Karpas-422 (cell line): ENCODE results near the gene ACOT7. TPM values are rescaled to one million over a fixed set of nuclear protein-coding genes. Genes with fewer than 3 reads are reported as not detected.

Source experiments
- DNase-seq: peaks from one replicate; pipeline ENCODE4 v3.0.0-alpha.2; 2015
- H2AFZ ChIP-seq: fragments of 200-600 bp; sonication (generic); 2 replicates; pipeline ENCODE4 v1.6.1; 2014; ENCODE audit warnings: antibody characterized with exemption, low read length, mixed read lengths
- H3K27ac ChIP-seq: fragments of 200-600 bp; sonication (generic); 2 replicates; pipeline ENCODE4 v1.5.1; 2014; ENCODE audit warnings: mild to moderate bottlenecking, low read length, moderate library complexity
- H3K27me3 ChIP-seq: fragments of 200-600 bp; sonication (generic); 2 replicates; pipeline ENCODE4 v1.6.1; 2014; ENCODE audit warnings: low read length, mixed read lengths
- H3K36me3 ChIP-seq: fragments of 200-600 bp; sonication (generic); 2 replicates; pipeline ENCODE4 v1.6.1; 2014; ENCODE audit warnings: low read length, mixed read lengths; ENCODE audit not compliant: insufficient read depth
- H3K4me1 ChIP-seq: fragments of 200-600 bp; sonication (generic); 2 replicates; pipeline ENCODE4 v1.6.1; 2014; ENCODE audit warnings: mild to moderate bottlenecking, low read length, mixed read lengths
- H3K4me2 ChIP-seq: fragments of 200-600 bp; sonication (generic); 2 replicates; pipeline ENCODE4 v1.6.1; 2014; ENCODE audit warnings: low read length, low read depth, mild to moderate bottlenecking; ENCODE audit not compliant: poor library complexity, severe bottlenecking
- H3K4me3 ChIP-seq: fragments of 200-600 bp; sonication (generic); 2 replicates; pipeline ENCODE4 v1.5.1; 2014; ENCODE audit warnings: mild to moderate bottlenecking, antibody characterized with exemption, low read length, mixed read lengths
- H3K79me2 ChIP-seq: fragments of 200-600 bp; sonication (generic); 2 replicates; pipeline ENCODE4 v1.6.1; 2014; ENCODE audit warnings: mild to moderate bottlenecking, low read length, mixed read lengths
- H3K9ac ChIP-seq: fragments of 200-600 bp; sonication (generic); 2 replicates; pipeline ENCODE4 v1.6.0; 2014; ENCODE audit warnings: low read length
- H3K9me2 ChIP-seq: fragments of 200-600 bp; sonication (generic), shearing (Covaris generic); replicated peaks from 2 replicates; pipeline ENCODE4 v1.6.0; 2014; ENCODE audit warnings: mild to moderate bottlenecking, low read length, moderate library complexity; ENCODE audit not compliant: insufficient read depth
- H3K9me3 ChIP-seq: fragments of 300-700, 200-600 bp; sonication (generic); 2 replicates; pipeline ENCODE4 v1.6.1; 2014; ENCODE audit warnings: low read length, mixed read lengths
- H4K20me1 ChIP-seq: fragments of 200-600 bp; sonication (generic); 2 replicates; pipeline ENCODE4 v1.6.1; 2014; ENCODE audit warnings: mild to moderate bottlenecking, antibody characterized with exemption, low read length, low read depth; ENCODE audit not compliant: insufficient read depth
- total RNA-seq: library from RNA; depleted of rRNA; stranded (reverse); fragments of >200 nt; shearing (Covaris generic); gene quantifications from 2 replicates; pipeline ENCODE4 v1.2.3, GENCODE V29; 2014; ENCODE audit warnings: low replicate concordance

ACOT7 gene
- total RNA-seq, 1 experiment from 2014 or later, result 11.8 TPM

- Histone ChIP-seq H3K27ac (no peak overlapping the region), H3K4me3 (no peak overlapping the region), H3K79me2 (no peaks in the 10 kb centered on the region), H3K4me1 (peaks cover under 1% of the 10 kb centered on the region), H3K9me2 (no peaks in the 10 kb centered on the region), H3K9ac (no peak overlapping the region), H3K36me3 (no peaks in the 10 kb centered on the region), H3K27me3 (no peaks in the 10 kb centered on the region), H3K9me3 (no peaks in the 10 kb centered on the region), H3K4me2 (no peak overlapping the region), H4K20me1 (no peaks in the 10 kb centered on the region), H2AFZ (no peak overlapping the region)
- DNase-seq, result no peak
Measured at GRCh38 chr1:6279613-6280383, 113.8 kb downstream of the ACOT7 start.

DNA sequence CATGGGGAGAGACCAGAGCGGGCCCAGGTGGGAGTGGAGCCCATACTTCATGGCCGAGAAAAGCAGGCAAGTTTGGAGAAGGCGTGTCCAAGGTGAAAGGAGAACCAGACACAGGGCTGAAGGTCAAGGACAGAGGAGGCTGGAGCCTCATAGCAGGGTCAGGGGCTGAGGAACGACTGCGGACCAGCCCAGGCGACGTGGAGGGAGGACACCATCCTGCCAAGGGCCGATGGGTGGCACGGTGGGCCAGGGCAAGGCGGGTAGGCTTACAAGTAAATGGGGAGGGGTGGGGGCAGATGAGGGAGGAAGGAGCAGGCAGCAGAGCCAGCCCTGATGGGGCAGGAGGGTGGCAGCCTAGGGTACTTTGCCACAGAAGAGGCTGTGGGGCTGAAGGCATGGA, 114.5 kb downstream of the ACOT7 start:
- H3K4me3 ChIP-seq, result no peak overlapping the region
- no peaks in the 10 kb centered on the region for H3K36me3 ChIP-seq
- no peaks in the 10 kb centered on the region for H3K79me2 ChIP-seq
- H2AFZ ChIP-seq, result no peak overlapping the region
- H4K20me1 ChIP-seq, result no peaks in the 10 kb centered on the region
- H3K9me2 ChIP-seq, result no peaks in the 10 kb centered on the region
- no peaks in the 10 kb centered on the region for H3K27me3 ChIP-seq
- no peak overlapping the region for H3K4me2 ChIP-seq
- DNase-seq, result no peak
- no peaks in the 10 kb centered on the region for H3K4me1 ChIP-seq
- H3K27ac ChIP-seq, result no peak overlapping the region
- no peaks in the 10 kb centered on the region for H3K9me3 ChIP-seq
- H3K9ac ChIP-seq, result no peak overlapping the region

- Histone ChIP-seq H3K36me3 (no peaks in the 10 kb centered on the region), H3K4me3 (no peak overlapping the region)
Measured at GRCh38 chr1:6278263-6278662, 115.3 kb downstream of the ACOT7 start.

DNA sequence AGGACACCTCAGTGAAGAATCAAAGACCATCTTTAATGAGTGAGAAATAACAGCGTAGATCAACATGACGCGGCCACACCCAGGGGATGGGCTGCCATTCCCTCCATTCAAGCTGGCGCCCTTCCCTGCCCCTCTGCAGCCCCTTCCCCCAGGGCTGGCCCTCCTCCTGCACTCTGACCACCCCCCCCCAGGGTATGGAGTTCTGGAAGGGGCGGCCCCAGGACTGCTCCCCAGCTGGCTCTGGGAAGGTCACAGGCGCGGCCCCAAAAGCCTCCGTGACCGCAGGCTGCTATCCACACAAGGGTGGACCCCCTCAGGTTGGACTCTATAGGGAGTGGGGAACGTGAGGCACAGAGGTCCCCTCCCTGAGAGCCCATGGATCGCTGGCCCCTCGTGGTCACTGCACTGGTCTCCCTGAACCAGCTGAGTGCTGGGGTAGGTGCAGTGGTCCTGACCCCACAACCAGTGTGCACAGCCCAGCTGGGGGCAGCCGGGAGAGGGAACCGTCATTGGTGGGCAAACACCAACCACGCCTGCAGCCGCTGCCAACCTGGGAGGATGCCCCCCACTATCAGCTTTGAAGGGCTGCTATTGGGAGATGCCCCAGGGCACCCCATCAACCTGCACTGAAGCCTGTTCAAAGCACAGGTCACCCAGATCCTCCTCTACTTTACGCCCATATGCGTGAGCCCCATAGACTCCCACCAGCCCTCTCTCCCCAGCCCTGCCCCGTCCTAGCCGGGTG, 116.6 kb downstream of the ACOT7 start:
- no peak for DNase-seq
- Histone ChIP-seq H4K20me1 (no peaks in the 10 kb centered on the region), H3K27ac (no peak overlapping the region), H3K27me3 (no peaks in the 10 kb centered on the region), H3K4me1 (no peaks in the 10 kb centered on the region), H3K9me3 (no peaks in the 10 kb centered on the region), H3K4me3 (no peak overlapping the region), H3K9ac (no peak overlapping the region), H2AFZ (no peak overlapping the region), H3K9me2 (no peaks in the 10 kb centered on the region), H3K4me2 (no peak overlapping the region), H3K79me2 (no peaks in the 10 kb centered on the region), H3K36me3 (no peaks in the 10 kb centered on the region)

More at GRCh38 chr1:6278263-6278662, 115.3 kb downstream of the ACOT7 start:
- H3K4me2 ChIP-seq, result no peak overlapping the region
- no peak overlapping the region for H2AFZ ChIP-seq
- H3K9ac ChIP-seq, result no peak overlapping the region
- DNase-seq, result no peak
- H3K27ac ChIP-seq, result no peak overlapping the region
- H3K4me1 ChIP-seq, result no peaks in the 10 kb centered on the region
- no peaks in the 10 kb centered on the region for H4K20me1 ChIP-seq
- H3K79me2 ChIP-seq, result no peaks in the 10 kb centered on the region
- H3K27me3 ChIP-seq, result no peaks in the 10 kb centered on the region
- no peaks in the 10 kb centered on the region for H3K9me2 ChIP-seq
- H3K9me3 ChIP-seq, result no peaks in the 10 kb centered on the region

GRCh38 chr1:6275826-6276782, 117.5 kb downstream of the ACOT7 start:
- H3K4me1 ChIP-seq, result no peaks in the 10 kb centered on the region
- H3K4me2 ChIP-seq, result no peak overlapping the region
- no peak for DNase-seq
- H2AFZ ChIP-seq, result no peak overlapping the region
- H3K79me2 ChIP-seq, result no peaks in the 10 kb centered on the region
- no peak overlapping the region for H3K4me3 ChIP-seq
- H3K27me3 ChIP-seq, result no peaks in the 10 kb centered on the region
- H4K20me1 ChIP-seq, result 0 out of 2 replicates have a peak, but pooled peaks cover 3% of the 10 kb centered on the region
- no peaks in the 10 kb centered on the region for H3K36me3 ChIP-seq
- no peak overlapping the region for H3K27ac ChIP-seq
- no peaks in the 10 kb centered on the region for H3K9me3 ChIP-seq
- no peak overlapping the region for H3K9ac ChIP-seq
- H3K9me2 ChIP-seq, result no peaks in the 10 kb centered on the region

DNA sequence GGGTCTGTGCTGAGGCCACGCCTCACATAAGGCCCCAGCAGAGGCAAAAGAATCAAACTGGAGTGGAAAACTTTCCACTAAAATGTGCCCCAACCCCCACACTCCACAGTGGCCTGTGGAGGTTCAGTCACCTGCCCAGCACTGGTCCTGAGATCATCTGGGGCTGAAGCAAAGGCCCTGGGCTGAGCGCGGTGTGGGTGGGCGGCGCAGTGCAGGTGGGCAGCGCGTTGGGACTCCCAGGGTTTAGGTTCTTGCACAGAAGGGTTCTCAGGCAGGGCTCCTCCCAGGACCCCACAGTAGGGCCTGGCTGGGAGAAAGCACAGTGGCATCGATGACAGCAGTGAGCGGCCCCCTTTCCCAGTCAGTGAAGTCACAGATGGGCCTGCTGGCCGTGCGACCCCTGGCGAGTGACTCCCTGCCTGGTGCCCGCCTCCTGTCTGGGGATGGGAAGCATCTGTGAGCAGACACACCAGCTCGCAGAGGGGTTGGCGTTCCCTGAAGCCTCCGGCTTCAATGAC, 118.9 kb downstream of the ACOT7 start:
- Histone ChIP-seq H3K4me3 (no peak overlapping the region), H3K36me3 (no peaks in the 10 kb centered on the region), H3K9ac (no peak overlapping the region), H3K4me2 (no peak overlapping the region), H3K4me1 (no peaks in the 10 kb centered on the region), H3K27me3 (no peaks in the 10 kb centered on the region), H3K27ac (no peak overlapping the region), H3K79me2 (no peaks in the 10 kb centered on the region), H4K20me1 (0 out of 2 replicates have a peak, but pooled peaks cover 3% of the 10 kb centered on the region), H3K9me3 (no peaks in the 10 kb centered on the region), H2AFZ (no peak overlapping the region), H3K9me2 (no peaks in the 10 kb centered on the region)
- no peak for DNase-seq

DNA sequence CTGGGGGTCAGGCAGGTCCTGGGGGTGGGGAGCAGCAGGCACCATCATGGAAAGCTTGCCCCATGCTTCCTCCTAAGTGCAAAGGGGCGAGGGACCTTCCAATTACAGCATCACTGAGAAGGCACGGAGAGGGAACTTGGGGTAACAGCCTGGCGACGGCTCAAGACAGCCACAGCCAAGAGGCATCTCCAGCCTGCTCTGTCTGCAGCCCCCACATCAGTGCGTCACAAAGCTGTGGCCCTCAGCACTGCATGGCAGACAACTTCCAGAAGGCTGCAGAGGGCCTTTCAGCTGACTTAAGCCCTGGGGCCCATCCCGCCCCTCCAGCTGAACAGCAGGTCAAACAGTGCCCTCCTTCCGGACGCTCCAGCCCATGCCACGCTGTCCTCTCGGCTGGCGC, 119.5 kb downstream of the ACOT7 start:
- H3K9me2 ChIP-seq, result no peaks in the 10 kb centered on the region
- DNase-seq, result no peak
- no peak overlapping the region for H3K4me2 ChIP-seq
- H3K4me3 ChIP-seq, result no peak overlapping the region
- no peaks in the 10 kb centered on the region for H3K9me3 ChIP-seq
- H3K79me2 ChIP-seq, result no peaks in the 10 kb centered on the region
- H2AFZ ChIP-seq, result no peak overlapping the region
- peaks cover 3% of the 10 kb centered on the region; the same call in 1 of the 2 replicates for H4K20me1 ChIP-seq
- no peaks in the 10 kb centered on the region for H3K36me3 ChIP-seq
- no peak overlapping the region for H3K27ac ChIP-seq
- no peaks in the 10 kb centered on the region for H3K27me3 ChIP-seq
- no peak overlapping the region for H3K9ac ChIP-seq
- no peaks in the 10 kb centered on the region for H3K4me1 ChIP-seq
